Immature natural killer cell (primary cell): Measurements from ENCODE around the gene PPP1R9B. TPM values are rescaled to one million over a fixed set of nuclear protein-coding genes. Genes with fewer than 3 reads are reported as not detected.
A peak's percentile ranks its signal among the peaks of the same experiment; 100 is the strongest.

Source experiments
- DNase-seq, 3 donors: peaks; one replicate each; pipeline ENCODE4 v3.0.0; 2022; ENCODE audit warnings: mixed read lengths in 1 of 3
- H3K27ac Mint-ChIP-seq, 6 donors: one replicate each; pipeline ENCODE4 v1.8.0; 2020; ENCODE audit warnings: mixed read lengths in 6 of 6, mild to moderate bottlenecking in 5 of 6, inconsistent platforms in 4 of 6, moderate library complexity in 3 of 6
- H3K27me3 Mint-ChIP-seq, 3 donors: one replicate each; pipeline ENCODE4 v1.8.0; 2020 to 2021; ENCODE audit warnings: low read depth in 3 of 3, mild to moderate bottlenecking in 3 of 3, mixed read lengths in 3 of 3, moderate library complexity in 3 of 3, inconsistent platforms in 1 of 3
- H3K36me3 Mint-ChIP-seq, 3 donors: one replicate each; pipeline ENCODE4 v1.8.0; 2020; ENCODE audit warnings: mixed read lengths in 3 of 3, inconsistent platforms in 2 of 3, mild to moderate bottlenecking in 2 of 3
- H3K4me1 Mint-ChIP-seq, 2 donors: one replicate each; pipeline ENCODE4 v1.8.0; 2020; ENCODE audit warnings: inconsistent platforms in 2 of 2, mild to moderate bottlenecking in 2 of 2, mixed read lengths in 2 of 2, moderate library complexity in 1 of 2
- H3K4me3 Mint-ChIP-seq, 5 donors: one replicate each; pipeline ENCODE4 v1.8.0; 2020; ENCODE audit warnings: mild to moderate bottlenecking in 5 of 5, mixed read lengths in 5 of 5, inconsistent platforms in 3 of 5, moderate library complexity in 3 of 5
- H3K9me3 Mint-ChIP-seq, 6 donors: one replicate each; pipeline ENCODE4 v1.8.0; 2020; ENCODE audit warnings: mild to moderate bottlenecking in 6 of 6, mixed read lengths in 6 of 6, inconsistent platforms in 4 of 6, moderate library complexity in 3 of 6
- polyA plus RNA-seq, 3 donors: library from polyadenylated mRNA; unstranded; fragments of 300-500 nt; fragmentation: Illumina TruSeq; gene quantifications; one replicate each; pipeline ENCODE4 v1.2.3, GENCODE V29; 2021

Gene PPP1R9B
- polyA plus RNA-seq, 3 donors from 2014 or later, result 0.25 to 2.0 (median 0.66) TPM

GRCh38 chr17:50098583-50098982, 51.9 kb downstream of the PPP1R9B start:
- Mint-ChIP-seq H3K9me3 (no peaks in the 10 kb centered on the region), H3K27ac (peak overlapping the region in 1 of 6 donors; percentile 50), H3K4me3 (peak overlapping the region in 3 of 5 donors; percentile 11 to 36 (median 11)), H3K36me3 (peaks cover 4 to 8% (median 7%) of the 10 kb centered on the region in 3 donors), H3K27me3 (peaks cover 9 to 11% (median 10%) of the 10 kb centered on the region in 3 donors), H3K4me1 (peaks cover 50 to 55% of the 10 kb centered on the region in 2 donors)
- DNase-seq, result no peak

DNA sequence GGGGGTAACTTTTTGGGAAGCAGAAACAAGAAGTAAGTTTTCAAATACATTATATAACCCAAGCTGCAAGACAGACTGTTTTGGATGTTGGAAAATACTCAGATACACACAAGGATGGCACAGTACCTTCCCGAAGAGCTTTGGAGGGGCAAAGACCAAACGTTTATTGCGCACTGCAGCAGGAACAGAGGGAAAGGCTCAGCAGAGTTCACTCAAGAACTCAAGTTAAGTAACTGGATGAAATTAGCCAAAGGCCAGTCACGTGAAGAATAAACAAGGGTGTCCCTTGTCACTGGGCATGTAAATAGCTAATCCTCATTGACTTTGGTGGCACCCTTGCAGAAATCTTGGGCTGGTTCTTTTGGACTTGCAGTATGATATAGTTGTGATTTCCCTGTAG, 52.6 kb downstream of the PPP1R9B start:
- Mint-ChIP-seq H3K36me3 (peaks cover 4 to 8% (median 7%) of the 10 kb centered on the region in 3 donors), H3K27ac (no peak overlapping the region), H3K4me1 (peaks cover 47 to 60% of the 10 kb centered on the region in 2 donors), H3K9me3 (no peaks in the 10 kb centered on the region), H3K27me3 (peaks cover 9 to 11% (median 10%) of the 10 kb centered on the region in 3 donors), H3K4me3 (no peak overlapping the region)
- DNase-seq, result no peak

GRCh38 chr17:50097455-50097854, 53.0 kb downstream of the PPP1R9B start:
- Mint-ChIP-seq H3K27me3 (peaks cover 9 to 11% (median 10%) of the 10 kb centered on the region in 3 donors), H3K4me3 (peak overlapping the region in 3 of 5 donors; percentile 15 to 45 (median 26)), H3K36me3 (peaks cover 4 to 8% (median 7%) of the 10 kb centered on the region in 3 donors), H3K9me3 (no peaks in the 10 kb centered on the region), H3K4me1 (peaks cover 46 to 60% of the 10 kb centered on the region in 2 donors), H3K27ac (no peak overlapping the region)
- DNase-seq, result no peak

DNA sequence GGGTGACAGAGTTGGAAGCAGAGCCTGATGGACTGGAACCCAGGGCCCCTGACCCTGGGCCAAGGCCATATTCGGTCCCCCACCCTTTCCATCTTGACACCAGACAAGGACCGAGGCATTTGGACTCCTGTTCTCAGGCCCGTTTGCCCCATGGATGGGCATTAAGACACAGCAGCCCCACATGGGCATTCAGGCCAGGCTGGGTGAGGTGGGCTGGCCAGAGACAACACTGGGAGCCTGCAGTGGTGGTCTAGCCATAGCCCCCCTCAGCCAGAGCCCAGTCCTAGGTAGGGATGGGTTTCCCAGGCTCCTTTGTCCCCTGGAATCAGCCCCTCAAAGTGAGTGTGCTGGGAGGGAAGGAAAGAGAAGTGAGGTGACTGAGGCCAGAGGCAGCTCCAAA, 53.7 kb downstream of the PPP1R9B start:
- H3K4me3 Mint-ChIP-seq, result peak overlapping the region in 4 of 5 donors; percentile 96 to 100 (median 99)
- peak overlapping the region in 1 of 6 donors; percentile 58 for H3K27ac Mint-ChIP-seq
- no peak for DNase-seq
- H3K9me3 Mint-ChIP-seq, result no peaks in the 10 kb centered on the region
- peaks cover 46 to 60% of the 10 kb centered on the region in 2 donors for H3K4me1 Mint-ChIP-seq
- peaks cover 4 to 8% (median 7%) of the 10 kb centered on the region in 3 donors for H3K36me3 Mint-ChIP-seq
- H3K27me3 Mint-ChIP-seq, result peaks cover 9 to 11% (median 10%) of the 10 kb centered on the region in 3 donors

GRCh38 chr17:50096092-50096491, 54.4 kb downstream of the PPP1R9B start:
- Mint-ChIP-seq H3K9me3 (no peaks in the 10 kb centered on the region), H3K4me1 (peaks cover 46 to 60% of the 10 kb centered on the region in 2 donors), H3K27me3 (peaks cover 9 to 11% (median 10%) of the 10 kb centered on the region in 3 donors), H3K4me3 (peak overlapping the region; percentile 96 to 100 (median 99)), H3K27ac (peak overlapping the region; percentile 82 to 98 (median 96)), H3K36me3 (peaks cover 4 to 8% (median 7%) of the 10 kb centered on the region in 3 donors)
- no peak for DNase-seq

- Mint-ChIP-seq H3K9me3 (no peaks in the 10 kb centered on the region), H3K27me3 (peaks cover 6 to 11% (median 11%) of the 10 kb centered on the region in 3 donors), H3K4me3 (peak overlapping the region; percentile 96 to 100 (median 99)), H3K4me1 (peaks cover 45 to 57% of the 10 kb centered on the region in 2 donors), H3K27ac (peak overlapping the region; percentile 82 to 98 (median 96)), H3K36me3 (peaks cover 4 to 8% (median 7%) of the 10 kb centered on the region in 3 donors)
- no peak for DNase-seq
Observed at GRCh38 chr17:50095626-50096037, 54.8 kb downstream of the PPP1R9B start.

DNA sequence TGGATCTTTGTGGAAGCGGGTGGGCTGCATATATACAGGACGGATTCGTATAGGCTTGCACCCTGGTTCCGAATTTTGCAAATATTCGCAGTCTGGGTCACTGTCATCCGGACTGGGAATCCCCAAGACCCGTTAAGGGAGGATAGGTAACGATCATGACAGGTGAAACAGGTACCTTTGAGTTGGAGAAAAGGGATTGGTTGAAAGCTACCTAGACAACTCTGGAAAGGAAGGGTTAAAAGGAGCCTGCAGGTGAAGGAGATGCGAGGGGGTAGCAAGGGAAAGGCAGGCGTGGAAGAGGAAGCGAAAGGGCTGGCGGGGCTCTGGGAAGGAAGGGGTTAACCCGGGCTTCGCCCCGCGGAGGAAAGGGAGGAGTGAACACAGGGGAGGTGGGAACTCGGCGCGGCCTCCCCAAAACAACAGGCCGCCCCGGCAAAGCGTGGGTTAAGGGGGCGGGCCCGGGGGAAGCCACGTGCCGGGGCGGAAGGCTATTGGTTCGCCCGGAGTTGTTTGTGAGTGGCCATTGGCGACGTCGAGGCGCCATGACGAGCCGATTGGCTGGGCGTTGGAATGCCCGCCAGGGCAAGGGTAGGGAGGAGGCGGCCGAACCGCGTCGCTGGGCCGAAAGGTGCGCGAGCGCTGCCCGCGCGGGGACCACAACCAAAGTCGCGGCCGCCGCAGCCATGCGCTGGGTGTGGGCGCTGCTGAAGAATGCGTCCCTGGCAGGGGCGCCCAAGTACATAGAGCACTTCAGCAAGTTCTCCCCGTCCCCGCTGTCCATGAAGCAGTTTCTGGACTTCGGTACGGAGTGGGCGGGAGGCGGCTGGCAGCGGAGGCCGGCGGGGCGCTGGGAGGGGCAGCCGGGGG, 55.5 kb downstream of the PPP1R9B start, which contains the start of gene PDK2:
Gene PDK2 (plus strand): TSS at position 599 of the 867 bp plus-strand sequence. CDS start 85 bp downstream, at position 684.
- H3K9me3 Mint-ChIP-seq, result no peaks in the 10 kb centered on the region
- H3K36me3 Mint-ChIP-seq, result peaks cover 4 to 7% (median 4%) of the 10 kb centered on the region in 3 donors
- DNase-seq, result peak; percentile 96 to 98 (median 97)
- H3K4me3 Mint-ChIP-seq, result peak within 1 kb of the TSS; percentile 96 to 100 (median 99)
- H3K4me1 Mint-ChIP-seq, result peaks cover 38 to 51% of the 10 kb centered on the region in 2 donors
- peaks cover 6 to 11% (median 11%) of the 10 kb centered on the region in 3 donors for H3K27me3 Mint-ChIP-seq
- H3K27ac Mint-ChIP-seq, result peak within 1 kb of the TSS; percentile 82 to 98 (median 97)

GRCh38 chr17:50094243-50094752, 56.2 kb downstream of the PPP1R9B start:
- H3K4me1 Mint-ChIP-seq, result peaks cover 34 to 45% of the 10 kb centered on the region in 2 donors
- peak; percentile 82 to 84 (median 82) for DNase-seq
- H3K4me3 Mint-ChIP-seq, result peak overlapping the region; percentile 96 to 100 (median 99)
- H3K9me3 Mint-ChIP-seq, result no peaks in the 10 kb centered on the region
- peaks cover 6 to 13% (median 11%) of the 10 kb centered on the region in 3 donors for H3K27me3 Mint-ChIP-seq
- peak overlapping the region; percentile 82 to 98 (median 97) for H3K27ac Mint-ChIP-seq
- H3K36me3 Mint-ChIP-seq, result peaks cover 4 to 7% (median 4%) of the 10 kb centered on the region in 3 donors

DNA sequence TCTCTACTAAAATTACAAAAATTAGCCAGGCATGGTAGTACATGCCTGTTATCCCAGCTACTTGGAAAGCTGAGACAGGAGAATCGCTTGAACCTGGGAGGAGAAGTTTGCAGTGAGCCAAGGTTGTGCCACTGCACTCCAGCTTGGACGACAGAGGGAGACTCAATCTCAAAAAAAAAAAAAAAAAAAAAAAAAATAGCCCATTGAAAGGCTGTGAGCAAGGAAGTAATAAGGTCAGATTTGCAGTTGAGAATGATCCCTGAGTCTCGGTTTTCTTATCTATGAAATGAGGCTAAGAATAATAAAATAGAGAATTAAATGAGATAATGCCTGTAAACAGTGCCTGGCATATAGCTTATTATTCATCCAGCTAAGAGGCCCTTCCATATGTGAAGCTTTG, 56.7 kb downstream of the PPP1R9B start:
- peaks cover 6 to 13% (median 11%) of the 10 kb centered on the region in 3 donors for H3K27me3 Mint-ChIP-seq
- no peaks in the 10 kb centered on the region for H3K9me3 Mint-ChIP-seq
- no peak for DNase-seq
- peaks cover 3 to 7% (median 4%) of the 10 kb centered on the region in 3 donors for H3K36me3 Mint-ChIP-seq
- H3K27ac Mint-ChIP-seq, result peak overlapping the region in 5 of 6 donors; percentile 82 to 98 (median 97)
- H3K4me3 Mint-ChIP-seq, result peak overlapping the region; percentile 96 to 100 (median 99)
- H3K4me1 Mint-ChIP-seq, result peaks cover 34 to 43% of the 10 kb centered on the region in 2 donors

DNA sequence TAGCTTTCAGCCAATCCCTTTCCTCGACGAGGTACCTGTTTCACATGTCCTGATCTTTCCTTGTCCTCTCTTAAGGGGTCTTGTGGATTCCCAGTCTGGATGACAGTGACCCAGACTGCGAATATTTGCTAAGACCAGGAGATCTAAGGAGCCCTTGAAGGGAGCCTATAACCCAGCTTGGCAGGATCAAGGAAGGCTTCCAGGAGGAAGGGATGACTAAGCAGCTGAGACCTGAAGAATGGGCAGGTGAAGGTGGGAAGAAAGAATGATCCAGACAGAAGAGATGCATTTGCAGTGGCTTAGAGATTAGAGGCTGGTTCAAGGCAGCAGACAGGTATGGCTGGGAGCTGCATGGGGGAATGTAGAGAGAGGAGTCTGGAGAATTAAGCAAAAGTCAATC, 57.2 kb downstream of the PPP1R9B start:
- H3K27me3 Mint-ChIP-seq, result peaks cover 6 to 13% (median 11%) of the 10 kb centered on the region in 3 donors
- peaks cover 0 to 2% (median 0%) of the 10 kb centered on the region in 3 donors for H3K36me3 Mint-ChIP-seq
- DNase-seq, result no peak
- peaks cover 29 to 38% of the 10 kb centered on the region in 2 donors for H3K4me1 Mint-ChIP-seq
- H3K27ac Mint-ChIP-seq, result peak overlapping the region in 2 of 6 donors; percentile 59 to 82
- no peak overlapping the region for H3K4me3 Mint-ChIP-seq
- no peaks in the 10 kb centered on the region for H3K9me3 Mint-ChIP-seq

DNA sequence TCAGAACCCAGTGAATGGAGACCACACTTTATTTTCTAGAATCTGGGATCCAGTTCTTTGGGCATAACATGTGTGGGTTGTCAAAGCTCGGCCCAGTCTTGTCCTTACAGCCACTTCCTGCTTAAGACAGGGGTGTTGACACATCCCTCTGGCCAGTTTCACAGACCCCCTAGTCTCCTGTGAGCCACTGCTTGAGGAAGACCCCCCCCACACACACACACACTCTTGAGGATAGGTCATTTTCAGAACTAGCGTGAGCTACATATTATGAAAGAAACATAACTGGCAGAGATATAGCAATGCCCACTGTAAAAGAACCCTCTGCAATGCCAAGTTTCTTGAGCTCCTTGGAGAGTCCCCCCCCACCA, 58.6 kb downstream of the PPP1R9B start:
- Mint-ChIP-seq H3K4me1 (peaks cover 21 to 34% of the 10 kb centered on the region in 2 donors), H3K27ac (no peak overlapping the region), H3K27me3 (peaks cover 6 to 13% (median 11%) of the 10 kb centered on the region in 3 donors), H3K36me3 (no peaks in the 10 kb centered on the region), H3K9me3 (no peaks in the 10 kb centered on the region), H3K4me3 (no peak overlapping the region)
- no peak for DNase-seq

DNA sequence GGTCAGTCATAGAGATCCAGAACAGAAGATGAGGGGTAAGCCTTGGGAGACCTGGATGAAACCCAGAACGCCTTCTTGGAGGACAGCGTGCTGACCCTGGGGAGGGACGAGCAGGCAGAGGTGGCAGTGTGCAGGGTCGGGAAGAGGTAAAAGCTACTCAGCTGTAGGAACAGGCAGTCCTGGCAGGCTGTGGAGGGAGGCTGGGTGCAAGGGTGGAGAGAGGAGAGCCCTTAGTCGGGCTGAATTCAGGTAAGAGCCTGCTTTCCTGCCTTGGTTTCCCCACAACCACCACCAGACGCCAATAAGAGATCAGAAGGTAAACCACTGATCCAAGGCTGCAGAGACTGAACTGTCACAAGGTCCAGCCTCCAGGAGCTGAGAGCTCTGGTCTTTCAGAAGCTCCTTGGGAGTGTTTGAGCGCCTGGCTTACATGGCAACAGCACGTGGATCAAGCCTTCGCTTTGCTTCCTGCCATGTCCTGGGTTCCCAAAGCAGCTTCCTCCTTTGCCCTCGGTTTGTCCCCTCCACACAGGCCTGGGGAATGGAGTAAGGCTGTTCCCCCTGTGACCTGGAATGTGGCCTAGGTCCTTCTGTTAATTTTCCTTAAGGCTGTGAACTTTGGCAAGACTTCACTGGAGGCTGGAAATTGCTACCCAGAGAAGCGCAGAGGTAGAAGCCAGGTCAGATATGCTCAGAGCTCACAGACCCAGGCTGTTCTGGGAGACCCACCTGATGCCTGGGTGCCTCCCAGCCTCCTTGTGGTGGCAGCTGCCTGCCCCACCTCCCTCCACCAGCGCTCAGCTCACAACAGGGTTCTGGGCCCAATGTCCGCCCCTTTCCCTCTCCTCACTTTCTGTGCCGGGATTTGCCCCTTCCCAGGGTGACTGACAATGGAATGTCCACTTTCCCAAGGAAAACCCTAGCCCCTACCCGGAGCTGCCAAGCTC, 59.2 kb downstream of the PPP1R9B start:
- no peak for DNase-seq
- Mint-ChIP-seq H3K27me3 (peaks cover 6 to 13% (median 11%) of the 10 kb centered on the region in 3 donors), H3K9me3 (no peaks in the 10 kb centered on the region), H3K4me3 (no peak overlapping the region), H3K27ac (no peak overlapping the region), H3K4me1 (peaks cover 15 to 31% of the 10 kb centered on the region in 2 donors), H3K36me3 (no peaks in the 10 kb centered on the region)

DNA sequence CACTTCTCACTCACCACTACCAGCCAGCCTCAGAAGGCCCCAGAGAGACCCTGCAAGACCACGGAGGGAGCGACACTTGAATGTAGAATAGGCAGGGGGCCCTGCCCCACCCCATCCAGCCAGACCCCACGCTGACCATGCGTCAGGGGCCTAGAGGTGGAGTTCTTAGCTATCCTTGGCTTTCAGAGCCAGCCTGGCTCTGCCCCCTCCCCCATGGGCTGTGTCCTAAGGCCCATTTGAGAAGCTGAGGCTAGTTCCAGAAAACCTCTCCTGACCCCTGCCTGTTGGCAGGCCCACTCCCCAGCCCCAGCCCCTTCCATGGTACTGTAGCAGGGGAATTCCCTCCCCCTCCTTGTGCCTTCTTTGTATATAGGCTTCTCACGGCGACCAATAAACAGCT, 60.4 kb downstream of the PPP1R9B start:
- H3K9me3 Mint-ChIP-seq, result no peaks in the 10 kb centered on the region
- no peak for DNase-seq
- peaks cover 6 to 19% of the 10 kb centered on the region in 2 donors for H3K4me1 Mint-ChIP-seq
- H3K27ac Mint-ChIP-seq, result no peak overlapping the region
- H3K4me3 Mint-ChIP-seq, result no peak overlapping the region
- H3K36me3 Mint-ChIP-seq, result no peaks in the 10 kb centered on the region
- peaks cover 6 to 13% (median 7%) of the 10 kb centered on the region in 3 donors for H3K27me3 Mint-ChIP-seq
